Choroid plexus epithelial cell (primary cell): Measurements from ENCODE around the gene VWA5B1.
"Not testable (repeated sequence)": the region's sequence is repeated elsewhere in the genome, so short reads cannot be mapped to it uniquely, and the experiment has no call there.

Experiments
- DNase-seq: peaks from one replicate; pipeline ENCODE4 v3.0.0-alpha.2; 2010; ENCODE audit warnings: low read depth
- H3K4me3 ChIP-seq: 2 replicates; pipeline ENCODE4 v1.5.1; 2011; ENCODE audit warnings: low read depth, mild to moderate bottlenecking, control low read depth, low read length, moderate library complexity
- TF ChIP-seq, protein P1 (sequence below): conservative IDR thresholded peaks from 2 replicates; pipeline ENCODE4 v1.5.1; 2011; ENCODE audit warnings: low read depth, mild to moderate bottlenecking, control low read depth, inconsistent platforms, low read length, moderate library complexity

The VWA5B1 gene

GRCh38 chr1:20280906-20281305, 9.8 kb upstream of the VWA5B1 start:
- TF ChIP-seq, protein P1, sequence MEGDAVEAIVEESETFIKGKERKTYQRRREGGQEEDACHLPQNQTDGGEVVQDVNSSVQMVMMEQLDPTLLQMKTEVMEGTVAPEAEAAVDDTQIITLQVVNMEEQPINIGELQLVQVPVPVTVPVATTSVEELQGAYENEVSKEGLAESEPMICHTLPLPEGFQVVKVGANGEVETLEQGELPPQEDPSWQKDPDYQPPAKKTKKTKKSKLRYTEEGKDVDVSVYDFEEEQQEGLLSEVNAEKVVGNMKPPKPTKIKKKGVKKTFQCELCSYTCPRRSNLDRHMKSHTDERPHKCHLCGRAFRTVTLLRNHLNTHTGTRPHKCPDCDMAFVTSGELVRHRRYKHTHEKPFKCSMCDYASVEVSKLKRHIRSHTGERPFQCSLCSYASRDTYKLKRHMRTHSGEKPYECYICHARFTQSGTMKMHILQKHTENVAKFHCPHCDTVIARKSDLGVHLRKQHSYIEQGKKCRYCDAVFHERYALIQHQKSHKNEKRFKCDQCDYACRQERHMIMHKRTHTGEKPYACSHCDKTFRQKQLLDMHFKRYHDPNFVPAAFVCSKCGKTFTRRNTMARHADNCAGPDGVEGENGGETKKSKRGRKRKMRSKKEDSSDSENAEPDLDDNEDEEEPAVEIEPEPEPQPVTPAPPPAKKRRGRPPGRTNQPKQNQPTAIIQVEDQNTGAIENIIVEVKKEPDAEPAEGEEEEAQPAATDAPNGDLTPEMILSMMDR: no peak
- DNase-seq: no peak
- no peak overlapping the region for H3K4me3 ChIP-seq

GRCh38 chr1:20281801-20282200, 8.9 kb upstream of the VWA5B1 start:
- TF ChIP-seq, protein P1: no peak
- no peak for DNase-seq
- H3K4me3 ChIP-seq: no peak overlapping the region

DNA sequence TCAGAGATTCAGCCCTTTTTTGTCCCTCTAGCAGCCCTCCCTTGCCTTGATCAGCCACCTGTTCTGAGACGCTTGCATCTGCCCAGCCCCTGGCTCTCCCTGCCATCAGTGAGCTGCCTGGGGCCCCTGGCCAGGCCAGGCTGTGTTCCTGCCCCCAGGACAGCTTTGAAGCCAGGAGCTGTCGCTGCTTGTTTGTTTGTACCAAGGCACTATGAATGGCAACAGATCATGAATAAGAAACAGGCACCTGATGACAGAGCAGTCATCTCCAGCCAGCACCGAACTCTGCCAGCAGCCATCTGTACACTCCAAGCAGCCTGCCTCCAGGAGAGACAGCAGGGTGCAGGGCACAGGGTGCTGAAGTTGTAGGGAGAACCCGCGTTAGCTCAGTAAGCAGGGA, 8.1 kb upstream of the VWA5B1 start:
- H3K4me3 ChIP-seq: no peak overlapping the region
- TF ChIP-seq, protein P1: no peak
- no peak for DNase-seq

DNA sequence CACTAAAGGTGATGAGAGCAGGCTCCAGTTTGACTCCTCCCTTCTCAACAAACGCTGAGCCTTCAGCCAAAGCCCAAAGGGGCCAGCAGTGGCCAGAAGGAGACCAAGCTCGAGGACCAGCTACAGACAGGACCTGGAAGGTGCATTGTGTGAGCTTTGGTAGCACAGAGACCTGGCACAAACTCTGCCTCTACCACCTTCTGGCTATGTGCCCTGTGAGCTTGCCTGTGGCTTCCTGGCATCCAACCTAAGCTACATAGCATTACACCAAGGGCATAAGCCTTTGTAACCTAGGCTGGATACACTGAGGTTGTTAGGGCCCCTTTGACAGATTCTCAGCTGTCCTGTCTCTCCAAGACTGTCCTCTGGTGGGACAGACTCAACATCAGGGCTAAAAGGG, 6.6 kb upstream of the VWA5B1 start:
- TF ChIP-seq, protein P1: no peak
- no peak for DNase-seq
- no peak overlapping the region for H3K4me3 ChIP-seq

GRCh38 chr1:20284625-20285024, 6.0 kb upstream of the VWA5B1 start:
- DNase-seq: no peak
- TF ChIP-seq, protein P1: no peak
- H3K4me3 ChIP-seq: no peak overlapping the region

DNA sequence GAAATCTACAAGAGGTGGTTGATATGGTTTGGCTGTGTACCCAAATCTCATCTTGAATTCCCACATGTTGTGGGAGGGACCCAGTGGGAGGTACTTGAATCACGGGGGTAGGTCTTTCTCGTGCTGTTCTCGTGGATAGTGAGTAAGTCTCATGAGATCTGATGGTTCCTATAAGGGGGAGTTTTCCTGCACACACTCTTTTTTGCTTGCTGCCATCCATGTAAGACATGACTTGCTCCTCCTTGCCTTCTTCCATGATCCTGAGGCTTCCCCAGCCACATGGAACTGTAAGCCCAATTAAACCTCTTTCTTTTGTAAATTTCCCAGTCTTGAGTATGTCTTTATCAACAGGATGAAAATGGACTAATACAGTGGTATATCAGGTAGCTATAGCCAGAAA, 5.2 kb upstream of the VWA5B1 start:
- TF ChIP-seq, protein P1: no peak
- no peak overlapping the region for H3K4me3 ChIP-seq
- no peak for DNase-seq

DNA sequence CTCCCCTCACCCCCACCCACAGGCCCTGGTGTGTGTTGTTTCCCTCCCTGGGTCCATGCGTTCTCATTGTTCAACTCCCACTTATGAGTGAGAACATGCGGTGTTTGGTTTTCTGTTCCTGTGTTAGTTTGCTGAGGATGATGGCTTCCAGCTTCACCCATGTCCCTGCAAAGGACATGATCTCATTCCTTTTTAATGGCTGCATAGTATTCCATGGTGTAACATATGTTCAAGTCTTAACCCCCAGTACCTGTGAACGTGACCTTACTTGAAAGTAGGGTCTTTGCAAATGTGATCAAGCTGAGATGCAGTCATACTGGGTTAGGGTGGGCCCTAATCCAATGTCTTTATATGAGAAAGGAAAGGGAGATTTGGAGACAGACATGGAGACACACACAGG, 3.0 kb upstream of the VWA5B1 start:
- not testable (repeated sequence) for DNase-seq, H3K4me3 ChIP-seq

- DNase-seq: no peak
- no peak overlapping the region for H3K4me3 ChIP-seq
- TF ChIP-seq, protein P1: no peak
These were observed 990 bp downstream of the VWA5B1 start for GRCh38 chr1:20291645-20292084.
